NCI-H1092 treated with DMSO at 0.1 percent for 48 hours (cell line): ENCODE measurements around the gene DDX31.
"Not testable (repeated sequence)": the region's sequence is repeated elsewhere in the genome, so short reads cannot be mapped to it uniquely, and the experiment has no call there.

ENCODE experiments used
- DNase-seq: peaks from one replicate; lab custom pipeline; 2025; lab: John Stamatoyannopoulos, UW

DDX31 gene

GRCh38 chr9:132669698-132670456 is at the start of gene DDX31:
DDX31 (minus strand) TSS chr9:132669983; CDS start chr9:132669934, 49 bp downstream.
- DNase-seq, result peak; percentile 89

GRCh38 chr9:132718381-132718928 is 48.7 kb upstream of the DDX31 start:
- not testable (repeated sequence) for DNase-seq

- no peak for DNase-seq
Observed at GRCh38 chr9:132717326-132717945, 47.7 kb upstream of the DDX31 start.

GRCh38 chr9:132716007-132716406 is 46.2 kb upstream of the DDX31 start:
- no peak for DNase-seq

GRCh38 chr9:132712753-132713152 is 43.0 kb upstream of the DDX31 start:
- no peak for DNase-seq

- no peak for DNase-seq
Observed at GRCh38 chr9:132711846-132712245, 42.1 kb upstream of the DDX31 start.

- DNase-seq, result not testable (repeated sequence)
Observed at GRCh38 chr9:132711152-132711551, 41.4 kb upstream of the DDX31 start.

GRCh38 chr9:132710333-132710732 is 40.5 kb upstream of the DDX31 start:
- no peak for DNase-seq

- no peak for DNase-seq
Observed at GRCh38 chr9:132708769-132709430, 39.1 kb upstream of the DDX31 start.

GRCh38 chr9:132708239-132708638 is 38.5 kb upstream of the DDX31 start:
- DNase-seq, result no peak

GRCh38 chr9:132703336-132703735 is 33.6 kb upstream of the DDX31 start:
- DNase-seq, result no peak

- DNase-seq, result no peak
Observed at GRCh38 chr9:132702254-132702653, 32.5 kb upstream of the DDX31 start.

GRCh38 chr9:132699956-132700355 is 30.2 kb upstream of the DDX31 start:
- no peak for DNase-seq

GRCh38 chr9:132698989-132699388 is 29.2 kb upstream of the DDX31 start:
- DNase-seq, result no peak

GRCh38 chr9:132697230-132697629 is 27.4 kb upstream of the DDX31 start:
- no peak for DNase-seq

GRCh38 chr9:132694144-132694543 is 24.4 kb upstream of the DDX31 start:
- no peak for DNase-seq

GRCh38 chr9:132690696-132691095 is 20.9 kb upstream of the DDX31 start:
- no peak for DNase-seq

- no peak for DNase-seq
Observed at GRCh38 chr9:132683873-132684272, 14.1 kb upstream of the DDX31 start.

GRCh38 chr9:132681561-132681960 is 11.8 kb upstream of the DDX31 start:
- DNase-seq, result no peak

- no peak for DNase-seq
Observed at GRCh38 chr9:132679946-132680625, 10.3 kb upstream of the DDX31 start.

GRCh38 chr9:132677976-132678375 is 8.2 kb upstream of the DDX31 start:
- no peak for DNase-seq

GRCh38 chr9:132674485-132674884 is 4.7 kb upstream of the DDX31 start:
- DNase-seq, result no peak
